ENCODE data around the gene INPP4A.

DNA sequence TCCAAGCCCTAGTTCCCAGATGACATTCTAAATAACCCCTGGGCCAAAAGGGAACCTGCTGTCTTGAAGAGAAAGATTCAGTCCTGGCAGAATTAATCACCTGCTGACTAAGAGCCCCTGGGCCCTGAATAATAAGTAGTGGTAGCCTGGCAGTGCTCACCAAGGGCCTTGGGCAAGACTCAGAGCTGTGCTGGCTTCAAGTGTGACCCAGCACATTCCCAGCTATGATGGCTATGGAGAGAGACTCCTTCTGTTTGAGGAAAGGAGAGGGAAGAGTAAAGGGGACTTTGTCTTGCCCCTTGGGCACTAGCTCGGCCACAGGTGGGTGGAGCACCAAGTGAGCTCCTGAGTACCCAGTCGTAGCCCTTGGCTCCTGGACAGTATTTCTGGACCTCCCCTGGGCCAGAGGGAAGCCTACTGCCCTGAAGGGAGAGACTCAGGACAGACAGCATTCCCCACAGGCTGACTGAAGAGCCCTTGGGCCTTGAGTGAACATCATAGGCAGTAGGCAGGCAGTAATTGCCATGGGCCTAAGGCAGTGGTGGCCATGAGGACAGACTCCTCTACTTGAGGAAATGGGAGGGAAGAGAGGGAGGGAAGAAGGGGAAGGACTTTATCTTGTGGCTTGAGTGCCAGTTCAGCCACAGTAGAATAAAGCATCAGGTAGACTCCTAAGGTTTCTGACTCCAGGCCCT, 40.0 kb upstream of the INPP4A start:
- TF ChIP-seq, protein P1, sequence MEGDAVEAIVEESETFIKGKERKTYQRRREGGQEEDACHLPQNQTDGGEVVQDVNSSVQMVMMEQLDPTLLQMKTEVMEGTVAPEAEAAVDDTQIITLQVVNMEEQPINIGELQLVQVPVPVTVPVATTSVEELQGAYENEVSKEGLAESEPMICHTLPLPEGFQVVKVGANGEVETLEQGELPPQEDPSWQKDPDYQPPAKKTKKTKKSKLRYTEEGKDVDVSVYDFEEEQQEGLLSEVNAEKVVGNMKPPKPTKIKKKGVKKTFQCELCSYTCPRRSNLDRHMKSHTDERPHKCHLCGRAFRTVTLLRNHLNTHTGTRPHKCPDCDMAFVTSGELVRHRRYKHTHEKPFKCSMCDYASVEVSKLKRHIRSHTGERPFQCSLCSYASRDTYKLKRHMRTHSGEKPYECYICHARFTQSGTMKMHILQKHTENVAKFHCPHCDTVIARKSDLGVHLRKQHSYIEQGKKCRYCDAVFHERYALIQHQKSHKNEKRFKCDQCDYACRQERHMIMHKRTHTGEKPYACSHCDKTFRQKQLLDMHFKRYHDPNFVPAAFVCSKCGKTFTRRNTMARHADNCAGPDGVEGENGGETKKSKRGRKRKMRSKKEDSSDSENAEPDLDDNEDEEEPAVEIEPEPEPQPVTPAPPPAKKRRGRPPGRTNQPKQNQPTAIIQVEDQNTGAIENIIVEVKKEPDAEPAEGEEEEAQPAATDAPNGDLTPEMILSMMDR (IDR thresholded peaks at IDR 0.05) = no peak
- no peak for TF ChIP-seq POLR2A (IDR thresholded peaks at IDR 0.05)
